GM12865 (cell line): ENCODE measurements around the gene HS6ST3.

ENCODE experiments used
- DNase-seq: peaks from one replicate; pipeline ENCODE4 v3.0.0; 2010; ENCODE audit warnings: low read depth
- H3K4me3 ChIP-seq: 2 replicates; pipeline ENCODE4 v1.5.1; 2011; ENCODE audit warnings: mild to moderate bottlenecking, low read depth, low read length, control low read depth
- TF ChIP-seq, protein P1 (sequence below): IDR thresholded peaks from 2 replicates; pipeline ENCODE4 v1.5.1; 2011; ENCODE audit warnings: low read length, control low read depth, low read depth, inconsistent platforms; ENCODE audit not compliant: insufficient read depth; ENCODE audit errors: missing control alignments

HS6ST3 gene

DNA sequence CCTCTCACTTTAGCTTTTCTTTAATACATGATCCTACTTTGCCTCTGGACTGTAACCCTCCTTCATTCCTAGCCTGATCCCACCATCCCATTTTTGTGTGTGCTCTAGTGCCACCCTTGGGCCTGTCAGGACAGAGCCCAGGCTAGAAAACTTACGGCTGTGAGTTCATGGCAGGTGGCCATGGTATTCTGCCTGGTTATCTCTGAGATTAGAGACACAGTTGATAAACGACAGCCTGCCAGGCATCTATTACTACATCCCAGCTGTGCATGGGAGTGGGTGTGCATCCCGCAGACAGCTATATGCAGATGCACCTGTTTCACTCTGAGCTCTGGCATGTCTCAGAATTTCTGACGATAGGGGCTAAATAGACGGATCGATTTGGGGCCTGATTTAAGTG, 110.9 kb downstream of the HS6ST3 start:
- TF ChIP-seq, protein P1, sequence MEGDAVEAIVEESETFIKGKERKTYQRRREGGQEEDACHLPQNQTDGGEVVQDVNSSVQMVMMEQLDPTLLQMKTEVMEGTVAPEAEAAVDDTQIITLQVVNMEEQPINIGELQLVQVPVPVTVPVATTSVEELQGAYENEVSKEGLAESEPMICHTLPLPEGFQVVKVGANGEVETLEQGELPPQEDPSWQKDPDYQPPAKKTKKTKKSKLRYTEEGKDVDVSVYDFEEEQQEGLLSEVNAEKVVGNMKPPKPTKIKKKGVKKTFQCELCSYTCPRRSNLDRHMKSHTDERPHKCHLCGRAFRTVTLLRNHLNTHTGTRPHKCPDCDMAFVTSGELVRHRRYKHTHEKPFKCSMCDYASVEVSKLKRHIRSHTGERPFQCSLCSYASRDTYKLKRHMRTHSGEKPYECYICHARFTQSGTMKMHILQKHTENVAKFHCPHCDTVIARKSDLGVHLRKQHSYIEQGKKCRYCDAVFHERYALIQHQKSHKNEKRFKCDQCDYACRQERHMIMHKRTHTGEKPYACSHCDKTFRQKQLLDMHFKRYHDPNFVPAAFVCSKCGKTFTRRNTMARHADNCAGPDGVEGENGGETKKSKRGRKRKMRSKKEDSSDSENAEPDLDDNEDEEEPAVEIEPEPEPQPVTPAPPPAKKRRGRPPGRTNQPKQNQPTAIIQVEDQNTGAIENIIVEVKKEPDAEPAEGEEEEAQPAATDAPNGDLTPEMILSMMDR = no peak
- no peak overlapping the region for H3K4me3 ChIP-seq
- DNase-seq = no peak

DNA sequence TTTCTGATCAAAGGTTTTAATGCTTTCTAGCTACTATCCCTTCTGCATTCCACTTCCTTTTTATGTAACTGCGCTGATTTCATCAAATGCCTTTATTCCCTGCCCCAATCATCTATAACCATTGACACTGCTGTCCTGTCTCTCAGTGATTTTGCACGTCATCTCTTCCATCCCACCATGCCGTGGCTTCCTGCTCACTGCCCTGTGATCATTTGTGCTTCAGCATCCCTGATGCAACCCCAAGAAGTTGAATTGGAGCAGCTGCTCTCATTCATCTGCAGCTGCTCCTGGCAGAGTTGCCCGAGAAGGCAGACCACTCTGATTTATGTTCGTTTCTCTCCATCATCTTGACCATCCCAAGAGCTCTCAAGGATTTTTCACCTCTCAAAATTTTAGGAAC, 112.4 kb downstream of the HS6ST3 start:
- DNase-seq = no peak
- no peak overlapping the region for H3K4me3 ChIP-seq
- TF ChIP-seq, protein P1 = no peak

DNA sequence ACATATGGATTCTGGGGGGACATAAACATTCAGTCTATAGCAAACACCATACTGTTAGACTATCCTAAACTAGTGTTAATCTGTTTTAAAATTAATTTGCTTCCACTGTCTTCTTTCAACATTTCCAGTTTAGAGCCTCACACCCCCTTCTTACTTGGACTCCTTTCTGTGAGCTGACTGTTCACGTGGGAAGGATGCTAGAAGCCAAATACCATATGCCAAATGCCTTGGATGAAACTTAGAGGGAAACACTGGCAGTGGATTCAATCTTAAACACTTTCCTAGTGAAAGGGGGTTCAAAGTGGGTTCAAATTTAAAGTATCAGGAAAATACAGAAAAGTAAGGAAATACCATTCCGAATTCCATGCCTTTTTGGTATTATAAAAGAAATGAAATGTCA, 113.6 kb downstream of the HS6ST3 start:
- TF ChIP-seq, protein P1 = no peak
- DNase-seq = no peak
- no peak overlapping the region for H3K4me3 ChIP-seq

DNA sequence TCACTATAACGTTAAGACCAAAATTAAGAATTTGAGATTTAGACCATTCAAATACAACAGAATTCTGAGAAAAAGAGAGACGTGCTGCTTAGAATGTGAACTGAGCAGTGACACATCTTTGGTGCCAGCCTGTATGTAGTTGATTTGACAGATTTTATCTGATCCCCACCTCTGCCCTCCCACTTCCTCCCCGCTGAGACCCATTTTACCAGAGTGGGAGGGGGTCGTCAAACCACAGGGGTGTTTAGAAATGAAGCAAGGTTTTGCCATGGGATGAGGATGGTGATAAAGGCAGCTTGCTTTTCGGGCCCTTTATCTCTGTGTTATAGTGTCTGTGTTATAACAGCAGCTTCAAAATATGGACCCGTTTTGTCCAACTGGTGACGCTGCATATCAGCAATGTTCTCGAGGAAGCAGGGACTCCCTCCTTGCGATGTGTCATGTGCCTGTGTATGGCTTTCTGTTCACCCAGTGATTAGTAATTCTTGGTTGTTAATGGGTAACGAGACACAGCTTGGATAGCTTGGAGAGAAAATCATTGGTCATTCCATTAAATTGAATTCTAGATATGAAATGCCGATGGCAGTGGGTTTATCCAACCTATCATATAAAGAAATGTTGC, 125.0 kb downstream of the HS6ST3 start:
- no peak overlapping the region for H3K4me3 ChIP-seq
- TF ChIP-seq, protein P1 = no peak
- no peak for DNase-seq

DNA sequence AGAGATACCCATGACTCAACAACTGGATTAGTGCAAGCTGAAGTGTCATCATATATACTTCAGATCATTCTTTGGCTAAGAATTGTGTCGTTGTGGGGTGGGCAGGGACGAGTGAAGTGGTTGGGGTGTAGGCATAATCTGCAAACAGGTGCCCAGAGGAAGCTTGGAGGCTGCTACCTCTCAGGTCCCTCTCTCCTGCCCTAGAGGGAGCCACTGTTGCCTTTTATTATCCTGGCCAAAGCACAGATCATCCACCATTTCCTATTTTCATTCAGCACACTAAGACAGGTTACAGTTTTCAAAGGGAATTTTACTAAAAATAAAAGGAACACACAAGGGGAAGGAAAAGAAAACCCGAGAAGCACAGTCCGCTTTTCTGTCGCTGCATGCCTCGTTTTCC, 126.6 kb downstream of the HS6ST3 start:
- DNase-seq = no peak
- H3K4me3 ChIP-seq = no peak overlapping the region
- TF ChIP-seq, protein P1 = no peak

DNA sequence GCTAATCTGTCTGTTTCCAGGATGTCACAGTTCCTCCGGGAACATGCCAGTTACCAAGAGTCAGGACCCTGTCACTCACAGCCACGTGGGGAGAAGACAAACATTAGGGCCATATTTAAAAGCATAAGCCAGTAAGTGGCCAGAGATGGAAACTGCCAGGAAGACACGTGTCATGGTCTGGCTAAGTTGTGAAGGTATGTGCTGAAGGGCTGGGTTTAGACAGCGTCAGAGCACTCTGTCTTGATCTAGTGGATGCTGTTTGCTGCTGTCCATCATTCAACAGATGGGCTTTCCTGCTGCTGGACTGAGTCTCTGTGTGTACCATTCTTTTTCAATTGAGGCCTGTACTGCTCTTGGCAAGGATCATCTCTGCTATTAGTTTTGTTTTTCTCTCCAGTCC, 128.6 kb downstream of the HS6ST3 start:
- TF ChIP-seq, protein P1 = no peak

DNA sequence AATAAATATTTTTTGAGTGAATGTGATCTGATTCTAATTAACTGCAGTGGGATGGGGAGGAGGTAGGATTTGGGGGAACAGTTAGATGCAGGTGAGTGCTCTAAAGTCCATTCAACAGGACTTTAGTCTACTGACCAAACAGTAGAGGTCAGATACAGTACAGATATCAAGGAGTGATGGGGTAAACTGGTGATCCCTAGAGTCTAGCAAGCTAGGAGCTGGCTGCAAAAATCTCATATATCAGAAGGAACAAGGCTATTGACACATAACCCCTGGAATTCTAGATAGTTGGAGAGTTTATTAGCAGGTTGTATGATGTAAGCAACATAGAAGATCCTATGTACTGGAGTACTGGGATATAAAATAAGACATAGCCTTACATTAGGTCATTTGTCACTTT, 131.6 kb downstream of the HS6ST3 start:
- no peak overlapping the region for H3K4me3 ChIP-seq
- TF ChIP-seq, protein P1 = no peak
- no peak for DNase-seq

More for the DNA sequence above, 128.6 kb downstream of the HS6ST3 start:
- no peak for DNase-seq
- H3K4me3 ChIP-seq = no peak overlapping the region
